Body of pancreas (tissue), 4 donors: ENCODE results near the gene C6orf136.

Experiments
- CTCF ChIP-seq, 7 experiments: fragments of 450-650 bp in 4 of 7; fragments of 200-600 bp in 3 of 7; sonication (generic) in 3 of 7; IDR thresholded peaks; one replicate each; pipeline ENCODE4 v1.5.1; 2016 to 2019; ENCODE audit warnings: antibody characterized with exemption in 7 of 7
- POLR2A ChIP-seq, 3 donors: fragments of 450-650 bp; IDR thresholded peaks; one replicate each; pipeline ENCODE4 v1.6.1; 2016; ENCODE audit warnings: antibody characterized with exemption in 3 of 3, mild to moderate bottlenecking in 2 of 3

GRCh38 chr6:30646450-30647241 is at the start of gene C6orf136:
- peak in 1 of 7 experiments; percentile 6 for TF ChIP-seq CTCF (IDR thresholded peaks at IDR 0.05)
- TF ChIP-seq POLR2A (IDR thresholded peaks at IDR 0.05): no peak
